DOHH2 (cell line): Measurements from ENCODE around the gene APMAP.

Source experiments
- H3F3A ChIP-seq: fragments of 200-600 bp; sonication (generic), shearing (Covaris generic); 2 replicates; pipeline ENCODE4 v1.6.0; 2016; ENCODE audit warnings: antibody characterized with exemption, mild to moderate bottlenecking; ENCODE audit not compliant: control insufficient read depth, insufficient read depth
- H3K27ac ChIP-seq: fragments of 200-600 bp; sonication (generic); 2 replicates; pipeline ENCODE4 v1.5.1; 2014; ENCODE audit warnings: low read depth, mild to moderate bottlenecking, low read length, moderate library complexity
- H3K27me3 ChIP-seq: fragments of 200-600 bp; sonication (generic); 2 replicates; pipeline ENCODE4 v1.6.1; 2014; ENCODE audit warnings: mild to moderate bottlenecking, low read length, mixed read lengths; ENCODE audit not compliant: control insufficient read depth
- H3K36me3 ChIP-seq: fragments of 200-600 bp; sonication (generic); 2 replicates; pipeline ENCODE4 v1.6.1; 2014; ENCODE audit warnings: mild to moderate bottlenecking, low read length, moderate library complexity, mixed read lengths; ENCODE audit not compliant: control insufficient read depth
- H3K4me1 ChIP-seq: fragments of 200-600 bp; sonication (generic); 2 replicates; pipeline ENCODE4 v1.6.1; 2014; ENCODE audit warnings: mild to moderate bottlenecking, low read length, mixed read lengths; ENCODE audit not compliant: control insufficient read depth
- H3K4me2 ChIP-seq: fragments of 200-600 bp; sonication (generic); 2 replicates; pipeline ENCODE4 v1.6.0; 2014; ENCODE audit warnings: mild to moderate bottlenecking, low read length, moderate library complexity
- H3K4me3 ChIP-seq: fragments of 200-600 bp; sonication (generic); 2 replicates; pipeline ENCODE4 v1.5.1; 2014; ENCODE audit warnings: mild to moderate bottlenecking, low read length, mixed read lengths
- H3K79me2 ChIP-seq: fragments of 200-600 bp; sonication (generic); 2 replicates; pipeline ENCODE4 v1.6.1; 2014; ENCODE audit warnings: mild to moderate bottlenecking, low read length, mixed read lengths; ENCODE audit not compliant: control insufficient read depth
- H3K9me2 ChIP-seq: fragments of 200-600 bp; sonication (generic); replicated peaks from 2 replicates; pipeline ENCODE4 v1.6.1; 2014; ENCODE audit warnings: mild to moderate bottlenecking, low read length, mixed read lengths; ENCODE audit not compliant: control insufficient read depth
- H3K9me3 ChIP-seq: fragments of 200-600 bp; sonication (generic); 2 replicates; pipeline ENCODE4 v1.6.1; 2014; ENCODE audit warnings: antibody characterized with exemption, low read length, mixed read lengths; ENCODE audit not compliant: control insufficient read depth, insufficient read depth
- H4K20me1 ChIP-seq: fragments of 200-600 bp; sonication (generic); 2 replicates; pipeline ENCODE4 v1.6.0; 2014; ENCODE audit warnings: low read depth, mild to moderate bottlenecking, antibody characterized with exemption, low read length, moderate library complexity; ENCODE audit not compliant: control insufficient read depth, insufficient read depth
- EZH2phosphoT487 ChIP-seq: fragments of 200-600 bp; sonication (generic); IDR thresholded peaks from 2 replicates; pipeline ENCODE4 v1.6.1; 2017; ENCODE audit warnings: borderline replicate concordance, mild to moderate bottlenecking, antibody characterized with exemption, low read length, moderate library complexity, mixed read lengths
- TF ChIP-seq, protein P1 (sequence below): fragments of 200-600 bp; sonication (generic); IDR thresholded peaks from one replicate; pipeline ENCODE4 v1.5.1; 2014; ENCODE audit warnings: antibody characterized with exemption, mild to moderate bottlenecking, low read depth, low read length; ENCODE audit not compliant: poor library complexity, severe bottlenecking

The APMAP gene

DNA sequence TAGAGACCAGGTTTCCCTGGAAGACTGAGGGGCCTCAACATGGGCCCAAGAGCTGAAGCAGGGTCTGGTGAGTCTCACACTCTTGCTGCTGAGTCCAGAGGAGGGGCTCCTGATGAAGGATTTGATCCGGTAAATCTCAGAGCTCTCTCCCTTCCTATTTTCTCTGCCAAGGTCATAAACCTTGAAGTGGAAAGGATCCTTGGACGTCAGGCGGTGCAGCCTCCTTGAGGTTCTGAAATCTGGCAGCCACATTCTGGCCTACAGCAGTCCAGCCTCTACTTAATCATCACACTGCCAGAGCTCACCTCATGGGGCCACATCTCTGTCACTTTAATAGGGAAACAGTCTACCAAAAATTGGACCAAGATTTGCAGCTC, 41.4 kb upstream of the APMAP start:
- Histone ChIP-seq H3K27ac (no peak overlapping the region), H3K79me2 (no peaks in the 10 kb centered on the region)
- no peak for TF ChIP-seq EZH2phosphoT487
- TF ChIP-seq, protein P1, sequence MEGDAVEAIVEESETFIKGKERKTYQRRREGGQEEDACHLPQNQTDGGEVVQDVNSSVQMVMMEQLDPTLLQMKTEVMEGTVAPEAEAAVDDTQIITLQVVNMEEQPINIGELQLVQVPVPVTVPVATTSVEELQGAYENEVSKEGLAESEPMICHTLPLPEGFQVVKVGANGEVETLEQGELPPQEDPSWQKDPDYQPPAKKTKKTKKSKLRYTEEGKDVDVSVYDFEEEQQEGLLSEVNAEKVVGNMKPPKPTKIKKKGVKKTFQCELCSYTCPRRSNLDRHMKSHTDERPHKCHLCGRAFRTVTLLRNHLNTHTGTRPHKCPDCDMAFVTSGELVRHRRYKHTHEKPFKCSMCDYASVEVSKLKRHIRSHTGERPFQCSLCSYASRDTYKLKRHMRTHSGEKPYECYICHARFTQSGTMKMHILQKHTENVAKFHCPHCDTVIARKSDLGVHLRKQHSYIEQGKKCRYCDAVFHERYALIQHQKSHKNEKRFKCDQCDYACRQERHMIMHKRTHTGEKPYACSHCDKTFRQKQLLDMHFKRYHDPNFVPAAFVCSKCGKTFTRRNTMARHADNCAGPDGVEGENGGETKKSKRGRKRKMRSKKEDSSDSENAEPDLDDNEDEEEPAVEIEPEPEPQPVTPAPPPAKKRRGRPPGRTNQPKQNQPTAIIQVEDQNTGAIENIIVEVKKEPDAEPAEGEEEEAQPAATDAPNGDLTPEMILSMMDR, result no peak

DNA sequence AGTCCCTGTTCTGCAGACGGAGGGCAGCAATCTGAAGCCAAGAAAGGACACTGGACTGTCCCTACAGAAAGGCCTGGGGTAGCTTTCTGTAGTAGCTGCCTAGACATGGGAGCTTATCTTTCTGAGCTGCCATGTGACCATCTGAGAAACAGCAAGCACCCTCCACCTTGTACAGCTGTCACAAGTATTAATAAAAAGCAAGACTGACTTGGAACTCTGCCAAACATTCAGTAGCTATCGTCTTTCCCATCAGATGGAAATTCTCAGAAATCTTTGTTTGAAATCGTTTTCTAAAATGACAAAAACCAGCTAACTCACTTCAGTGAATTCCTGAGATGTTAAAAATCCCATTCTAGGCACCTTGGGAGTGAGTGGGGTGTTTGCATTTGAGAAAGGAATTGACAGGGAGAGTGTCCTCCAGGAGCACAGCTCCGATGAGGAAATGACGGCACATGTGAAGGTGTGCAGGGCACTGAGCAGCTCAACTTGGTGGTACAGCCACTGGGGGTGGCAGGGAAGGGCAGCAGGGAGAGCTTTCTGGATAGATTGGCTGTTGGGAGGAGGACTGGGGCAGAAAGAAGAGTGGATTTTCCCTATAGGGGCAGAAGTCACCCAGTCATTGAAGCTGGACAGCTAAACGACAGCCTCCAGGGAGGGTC, 40.8 kb upstream of the APMAP start:
- H3K79me2 ChIP-seq, result no peaks in the 10 kb centered on the region
- TF ChIP-seq, protein P1, result no peak
- no peak for TF ChIP-seq EZH2phosphoT487
- H3F3A ChIP-seq, result peaks cover 8% of the 10 kb centered on the region; the same call in 1 of the 2 replicates
- H3K9me2 ChIP-seq, result no peaks in the 10 kb centered on the region
- peaks cover 44% of the 10 kb centered on the region for H3K4me1 ChIP-seq
- no peak overlapping the region for H3K4me2 ChIP-seq
- no peak overlapping the region for H3K4me3 ChIP-seq
- H3K36me3 ChIP-seq, result no peaks in the 10 kb centered on the region
- no peaks in the 10 kb centered on the region for H3K9me3 ChIP-seq
- no peaks in the 10 kb centered on the region for H4K20me1 ChIP-seq
- no peak overlapping the region for H3K27ac ChIP-seq
- H3K27me3 ChIP-seq, result no peaks in the 10 kb centered on the region

More for the DNA sequence above, 41.4 kb upstream of the APMAP start:
- Histone ChIP-seq H3K9me3 (no peaks in the 10 kb centered on the region), H3K27me3 (no peaks in the 10 kb centered on the region), H3K36me3 (no peaks in the 10 kb centered on the region), H3K9me2 (no peaks in the 10 kb centered on the region), H4K20me1 (no peaks in the 10 kb centered on the region), H3K4me2 (no peak overlapping the region), H3F3A (peaks cover 8% of the 10 kb centered on the region; the same call in 1 of the 2 replicates), H3K4me1 (peaks cover 47% of the 10 kb centered on the region), H3K4me3 (no peak overlapping the region)

DNA sequence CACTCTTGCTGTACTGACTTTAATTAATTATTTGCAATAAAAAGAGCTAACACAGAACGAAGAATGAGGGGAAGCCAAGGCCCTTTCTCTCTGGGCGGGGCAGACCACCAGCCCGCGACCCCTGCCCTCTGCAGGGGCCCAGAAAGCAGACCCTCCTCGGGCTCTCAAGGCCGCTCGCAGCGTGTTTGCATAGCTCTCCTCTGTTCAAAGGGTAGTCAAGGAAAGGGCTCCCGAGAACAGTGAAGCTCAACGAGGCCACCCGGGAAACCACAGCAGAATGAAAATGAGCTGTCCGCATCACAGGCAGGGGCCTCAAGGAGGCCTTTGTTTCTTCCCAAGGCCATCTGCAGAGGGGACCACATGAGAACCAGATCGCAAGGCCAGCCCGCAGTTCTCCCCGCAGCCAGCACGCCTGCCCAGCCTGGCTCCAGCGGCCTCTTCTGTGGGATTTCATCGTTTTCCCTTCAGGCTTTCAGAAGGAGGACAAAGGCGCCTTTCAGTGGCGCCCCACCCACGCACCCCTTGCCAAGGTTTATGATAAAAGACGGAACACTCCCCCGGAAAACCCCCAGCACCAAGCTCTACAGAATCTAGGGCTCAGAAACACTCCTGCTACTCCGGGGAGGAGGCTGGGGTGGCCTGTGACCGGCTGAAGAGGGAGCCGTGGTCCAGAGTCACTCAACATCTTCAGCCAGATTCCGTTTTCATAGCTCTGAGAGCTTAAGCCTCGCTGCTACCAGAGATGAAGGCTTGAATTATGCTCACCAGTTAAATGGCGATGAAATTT, 40.1 kb upstream of the APMAP start:
- Histone ChIP-seq H3K4me1 (peaks cover 36% of the 10 kb centered on the region), H3K4me2 (no peak overlapping the region), H3K9me3 (no peaks in the 10 kb centered on the region), H3K9me2 (no peaks in the 10 kb centered on the region), H3K79me2 (no peaks in the 10 kb centered on the region), H3K4me3 (no peak overlapping the region), H3F3A (peaks cover 8% of the 10 kb centered on the region; the same call in 1 of the 2 replicates), H3K27ac (no peak overlapping the region), H4K20me1 (no peaks in the 10 kb centered on the region), H3K36me3 (no peaks in the 10 kb centered on the region), H3K27me3 (no peaks in the 10 kb centered on the region)
- TF ChIP-seq EZH2phosphoT487, result no peak
- TF ChIP-seq, protein P1, result no peak
